Kasumi-1 (cell line): ENCODE data around the gene EDC4.
"Not testable (repeated sequence)": the region's sequence is repeated elsewhere in the genome, so short reads cannot be mapped to it uniquely, and the experiment has no call there.

Experiments used
- DNase-seq, 2 experiments: peaks; one replicate each; lab custom pipeline; 2025; lab: John Stamatoyannopoulos, UW

Gene EDC4

DNA sequence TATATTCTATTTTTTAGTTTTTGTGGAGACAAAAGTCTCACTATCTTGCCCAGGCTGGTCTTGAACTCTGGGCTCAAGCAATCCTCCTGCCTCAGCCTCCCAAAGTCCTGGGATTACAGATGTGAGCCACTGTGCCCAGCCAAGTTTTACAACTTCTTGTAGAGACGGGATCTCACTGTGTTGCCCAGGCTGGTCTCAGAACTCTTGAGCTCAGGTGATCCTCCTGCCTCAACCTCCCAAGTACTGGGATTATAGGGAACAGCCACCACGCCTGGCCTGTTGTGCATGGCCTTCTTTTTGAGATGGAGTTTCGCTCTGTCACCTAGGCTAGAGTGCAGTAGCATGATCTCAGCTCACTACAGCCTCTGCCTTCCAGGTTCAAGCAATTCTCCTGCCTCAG is 19.2 kb upstream of the EDC4 start:
- DNase-seq = no peak

DNA sequence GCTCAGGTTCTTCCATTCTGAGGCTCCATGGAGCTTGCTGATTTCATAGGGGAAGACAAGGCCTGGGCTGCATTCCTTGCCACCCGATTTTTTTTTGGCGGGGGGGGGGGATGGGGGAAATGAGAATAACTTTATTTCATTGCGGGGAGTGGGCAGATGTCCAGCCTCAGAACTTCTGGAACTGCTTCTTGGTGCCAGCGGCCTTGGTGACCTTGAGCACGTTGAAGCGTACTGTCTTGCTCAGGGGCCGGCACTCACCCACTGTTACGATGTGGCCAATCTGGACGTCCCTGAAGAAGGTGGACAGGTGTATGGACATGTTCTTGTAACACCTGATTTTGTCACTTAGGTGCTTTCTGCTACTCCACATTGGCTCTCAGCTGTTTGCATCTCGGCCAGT is 17.1 kb upstream of the EDC4 start:
- DNase-seq = no peak

DNA sequence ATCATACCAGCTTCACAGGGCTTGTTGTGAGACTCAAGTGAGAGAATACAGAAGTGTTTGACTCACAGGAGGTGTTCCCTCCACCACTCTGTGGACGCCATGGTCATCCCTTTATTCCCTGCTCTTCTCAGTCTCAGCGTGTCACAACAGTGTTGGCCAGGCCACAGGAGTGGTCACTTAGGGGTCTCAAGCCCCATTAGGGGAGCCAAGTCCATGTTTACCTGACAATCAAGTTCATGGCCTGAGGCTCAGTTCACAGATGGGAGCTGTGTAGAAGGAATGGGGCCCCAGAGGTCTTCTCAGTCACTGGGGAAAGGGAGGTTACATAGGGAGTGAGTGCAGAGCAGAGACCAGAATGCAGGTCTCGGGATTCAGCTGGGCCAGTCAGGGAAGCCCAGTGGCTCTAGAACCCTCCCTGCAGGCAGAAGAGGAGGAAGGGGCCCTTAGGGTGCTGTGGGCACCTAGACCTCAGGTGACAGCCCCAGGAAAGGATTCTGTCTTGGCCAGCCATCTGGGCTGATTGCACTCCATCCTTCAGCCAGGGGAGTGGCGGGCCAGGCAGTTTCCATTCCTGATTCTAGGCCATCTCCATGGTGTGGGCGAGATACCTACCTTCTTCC is 15.8 kb upstream of the EDC4 start:
- DNase-seq = no peak

DNA sequence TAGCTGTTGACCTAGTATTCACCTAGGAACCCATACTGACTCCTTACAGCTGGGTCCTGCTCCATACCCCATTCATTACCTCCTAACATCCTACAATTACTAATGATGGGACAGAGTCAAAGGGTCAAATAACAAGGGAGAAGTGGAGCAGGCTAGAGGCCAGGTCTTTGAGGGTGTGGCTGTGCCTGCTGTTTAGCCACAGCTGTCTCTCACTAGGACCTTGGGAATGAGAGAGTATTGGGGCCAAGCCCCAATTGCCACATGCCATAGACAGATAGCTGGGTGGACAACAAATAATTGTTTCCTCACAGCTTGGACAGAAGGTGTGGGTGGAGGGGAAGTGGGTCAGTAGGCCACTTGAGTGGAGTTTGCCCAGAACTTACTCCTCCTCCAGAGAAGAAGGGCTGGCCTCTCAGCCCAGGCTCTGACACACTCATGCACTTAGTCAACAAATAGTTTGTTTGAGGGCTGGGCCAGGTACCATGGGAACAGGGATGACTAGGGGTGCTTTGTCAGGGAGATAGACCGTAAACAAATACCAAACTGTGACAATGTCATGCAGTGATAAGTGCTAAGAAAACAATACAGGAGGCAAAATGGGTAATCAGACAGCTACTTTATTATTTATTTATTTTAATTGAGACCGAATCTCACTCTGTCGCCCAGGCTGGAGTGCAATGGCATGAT is 15.2 kb upstream of the EDC4 start:
- no peak for DNase-seq

DNA sequence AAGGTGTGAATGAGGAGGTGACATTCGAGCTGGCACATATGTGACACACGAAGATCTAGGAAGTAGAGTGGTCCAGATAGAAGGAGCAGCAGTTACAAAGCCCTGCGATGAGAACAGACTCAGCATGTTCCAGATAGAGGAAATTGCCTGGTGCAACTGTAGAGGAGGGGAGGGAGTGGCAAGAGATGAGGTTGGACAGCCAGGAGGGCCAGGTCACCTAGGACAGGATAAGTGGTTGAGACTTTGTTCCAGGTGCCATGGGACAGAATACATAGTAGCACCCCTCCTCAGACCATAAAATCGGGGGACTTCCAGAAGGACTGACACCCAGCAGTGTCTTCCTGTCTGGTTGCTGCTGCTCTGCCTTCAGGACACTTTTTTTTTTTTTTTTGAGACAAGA is 14.4 kb upstream of the EDC4 start:
- no peak for DNase-seq

DNA sequence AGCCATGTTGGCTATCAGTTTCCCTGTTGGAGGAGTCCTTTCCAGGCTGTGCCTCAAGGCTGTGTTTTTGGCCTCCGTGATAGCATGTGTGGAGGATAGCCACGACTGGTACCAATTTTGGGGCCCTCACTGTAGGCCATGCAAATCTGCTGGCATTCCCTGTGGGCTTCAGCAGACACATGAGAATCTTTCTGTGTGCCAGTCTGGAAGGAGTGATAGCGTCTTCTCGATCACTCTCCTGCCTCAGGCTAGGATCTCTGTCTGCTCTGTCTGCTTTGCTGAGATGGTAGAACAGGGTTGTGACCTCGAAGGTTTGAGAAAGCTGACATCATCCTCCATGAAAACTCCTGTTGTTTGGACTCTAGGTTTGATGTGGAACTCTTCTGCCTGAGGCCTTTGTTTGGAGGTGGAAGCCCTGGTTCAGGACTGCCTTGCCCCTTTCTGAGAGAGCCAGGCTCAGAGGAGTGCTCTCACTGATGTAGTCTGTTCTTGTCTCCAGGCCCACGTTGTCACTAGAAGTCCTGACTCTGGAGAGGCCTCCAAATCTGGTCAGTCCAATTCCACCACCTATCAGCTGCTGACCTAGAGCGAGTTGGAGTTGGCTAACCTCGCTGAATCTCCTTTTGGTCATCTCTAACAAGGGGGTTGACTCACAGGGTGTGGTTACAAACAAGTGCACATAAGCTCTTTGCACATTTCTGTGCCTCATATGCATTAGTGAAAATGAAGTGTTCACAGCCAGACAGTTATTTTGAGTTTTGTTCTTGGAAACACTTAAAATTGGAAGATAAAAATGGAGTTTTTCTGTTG is 12.1 kb upstream of the EDC4 start:
- no peak for DNase-seq

DNA sequence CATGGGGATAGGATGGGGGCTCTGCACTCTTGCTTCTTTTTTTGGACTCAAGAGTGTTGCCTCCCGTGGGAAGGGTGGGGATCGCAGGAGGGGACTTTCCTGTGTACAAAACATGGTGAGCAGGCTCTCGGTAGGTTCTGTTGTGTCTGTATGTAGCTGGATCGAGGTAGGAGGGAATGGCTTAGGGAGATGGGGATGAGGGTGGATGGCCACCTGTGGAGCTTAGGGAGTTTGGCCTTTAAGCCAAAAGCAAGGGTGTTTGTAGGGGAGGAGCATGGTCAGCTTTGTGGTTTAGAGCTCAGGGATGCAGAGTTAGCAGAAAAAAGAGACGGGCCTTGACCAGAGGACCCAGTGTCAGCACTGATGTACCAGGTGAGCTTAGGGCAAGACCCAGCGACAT is 11.0 kb upstream of the EDC4 start:
- no peak for DNase-seq

DNA sequence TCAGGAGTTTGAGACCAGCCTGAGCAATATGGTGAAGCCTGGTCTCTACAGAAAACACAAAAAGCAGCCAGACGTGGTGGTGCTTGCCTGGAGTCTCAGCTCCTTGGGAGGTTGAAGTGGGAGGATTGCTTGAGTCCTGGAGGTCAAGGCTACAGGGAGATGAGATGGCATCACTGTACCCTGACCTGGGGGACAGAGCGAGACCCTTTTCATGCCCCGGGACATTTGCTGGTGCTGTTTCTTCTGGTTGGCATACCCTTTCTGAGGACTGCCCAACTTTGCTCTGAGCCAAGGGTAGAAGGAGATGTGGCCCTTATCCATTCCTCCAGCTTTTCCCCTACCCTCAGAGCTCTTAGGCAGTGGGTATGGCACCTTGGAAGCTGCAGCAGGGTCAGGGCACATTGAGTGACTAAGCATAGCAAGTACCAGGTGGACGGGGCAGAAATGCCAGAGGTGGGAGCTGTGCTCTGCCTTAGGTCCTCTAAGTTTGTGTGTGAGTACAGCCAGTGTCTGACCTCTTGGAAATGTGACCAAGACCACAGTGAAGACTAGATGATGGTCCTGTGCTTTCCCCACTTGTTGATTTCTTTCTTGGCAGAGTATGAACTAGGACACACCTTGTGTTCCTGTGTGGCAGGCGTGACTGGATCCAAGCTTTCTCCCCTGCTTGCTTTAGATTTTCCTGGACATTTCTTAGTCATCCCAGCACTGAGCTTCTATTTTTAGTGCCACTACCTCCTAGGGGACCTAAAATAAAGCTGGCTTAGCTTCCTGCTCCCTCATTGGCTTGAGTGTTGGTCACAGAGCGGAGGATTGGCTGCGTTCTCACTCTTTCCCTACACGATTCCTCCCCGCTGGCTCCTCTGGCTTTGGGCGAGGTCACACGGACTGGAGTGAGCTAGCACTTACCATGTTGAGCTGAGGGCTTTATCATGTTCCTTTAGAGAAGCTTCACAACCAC is 9.9 kb upstream of the EDC4 start:
- no peak for DNase-seq

DNA sequence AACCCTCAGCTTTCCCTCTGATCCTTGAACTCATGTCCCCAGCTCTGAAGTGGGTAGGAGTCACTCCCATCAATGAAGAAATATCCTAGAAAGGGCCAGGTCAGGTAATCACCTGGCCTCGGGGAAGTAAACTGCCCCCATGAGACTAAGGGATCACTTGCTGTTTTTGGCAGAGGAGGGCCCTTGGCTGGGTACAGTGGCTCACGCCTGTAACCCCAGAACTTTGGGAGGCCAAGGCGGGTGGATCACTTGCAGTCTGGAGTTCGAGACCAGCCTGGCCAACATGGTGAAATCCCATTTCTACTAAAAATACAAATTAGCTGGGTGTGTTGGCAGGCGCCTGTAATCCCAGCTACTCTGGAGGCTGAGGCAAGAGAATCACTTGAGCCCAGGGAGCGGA is 8.8 kb upstream of the EDC4 start:
- not testable (repeated sequence) for DNase-seq

DNA sequence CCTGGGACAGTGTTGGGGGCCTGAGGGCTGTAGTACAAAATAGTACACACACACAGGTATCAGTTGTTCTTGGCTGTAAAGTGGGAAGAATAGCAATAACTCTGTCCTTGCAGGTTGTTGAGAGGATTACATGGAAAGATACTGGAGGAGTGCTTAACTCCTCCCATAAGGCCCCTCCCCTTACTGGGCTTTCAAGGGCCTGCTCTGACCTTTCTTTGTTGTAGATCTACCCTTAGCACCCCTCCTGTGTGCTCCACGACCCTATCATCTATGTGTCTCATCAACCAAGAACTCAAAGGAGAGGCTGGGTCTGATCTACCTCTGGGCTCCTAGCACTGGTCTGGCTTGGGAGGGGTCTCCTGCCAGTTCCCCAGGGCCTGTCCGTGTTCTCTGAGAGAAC is 8.3 kb upstream of the EDC4 start:
- no peak for DNase-seq

DNA sequence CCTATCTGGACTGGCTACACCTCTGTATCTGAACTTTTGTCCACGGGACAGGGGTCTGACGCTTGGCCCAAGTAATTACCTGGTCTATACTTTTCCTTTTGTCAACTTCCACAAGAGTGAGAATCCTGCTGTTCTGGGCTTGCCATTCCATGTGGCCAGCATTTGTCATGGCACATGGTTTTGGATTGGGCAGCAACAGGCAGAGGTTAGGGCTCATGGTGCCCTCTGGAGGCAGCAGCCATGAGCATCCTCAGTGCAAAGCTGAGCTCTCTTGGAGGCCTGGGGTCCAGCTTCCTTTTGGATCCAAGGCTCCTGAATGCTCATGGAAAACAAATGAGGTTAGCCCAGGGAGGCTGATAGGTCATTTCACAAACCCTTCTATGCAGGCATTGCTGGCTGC is 7.5 kb upstream of the EDC4 start:
- peak in 1 of 2 experiments; percentile 19 for DNase-seq

DNA sequence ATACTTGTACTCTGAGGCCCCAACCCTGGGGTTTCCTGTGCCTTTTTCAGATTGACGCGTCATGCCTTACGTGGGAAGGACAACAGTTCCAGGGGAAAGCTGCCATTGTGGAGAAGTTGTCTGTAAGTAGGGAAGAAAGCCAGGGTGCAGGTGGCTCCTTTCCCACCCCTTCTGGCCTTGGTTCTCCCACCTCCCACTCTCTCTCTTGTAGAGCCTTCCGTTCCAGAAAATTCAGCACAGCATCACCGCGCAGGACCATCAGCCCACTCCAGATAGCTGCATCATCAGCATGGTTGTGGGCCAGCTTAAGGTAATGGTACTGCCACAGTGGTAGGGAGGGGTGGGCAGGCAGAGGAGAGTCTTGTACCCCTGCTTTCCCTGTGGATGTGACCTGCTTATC is 4.6 kb upstream of the EDC4 start:
- DNase-seq = no peak

DNA sequence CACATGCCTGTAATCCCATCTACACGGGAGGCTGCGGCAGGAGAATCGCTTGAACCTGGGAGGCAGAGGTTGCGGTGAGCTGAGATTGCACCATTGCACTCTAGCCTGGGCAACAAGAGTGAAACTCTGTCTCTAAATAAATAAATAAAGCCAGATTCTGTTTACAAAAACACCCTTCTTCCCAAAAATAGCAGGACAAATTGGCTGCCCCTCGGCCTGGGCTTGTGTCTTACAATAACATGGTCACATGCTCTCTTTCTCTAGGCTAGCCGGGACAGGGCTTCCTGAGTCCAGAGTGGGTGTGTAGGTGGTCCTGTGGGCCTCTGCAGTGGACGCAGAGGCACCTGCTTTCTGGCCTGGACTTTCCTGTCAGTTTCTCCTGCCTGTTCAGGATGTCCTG is 3.2 kb upstream of the EDC4 start:
- no peak for DNase-seq

DNA sequence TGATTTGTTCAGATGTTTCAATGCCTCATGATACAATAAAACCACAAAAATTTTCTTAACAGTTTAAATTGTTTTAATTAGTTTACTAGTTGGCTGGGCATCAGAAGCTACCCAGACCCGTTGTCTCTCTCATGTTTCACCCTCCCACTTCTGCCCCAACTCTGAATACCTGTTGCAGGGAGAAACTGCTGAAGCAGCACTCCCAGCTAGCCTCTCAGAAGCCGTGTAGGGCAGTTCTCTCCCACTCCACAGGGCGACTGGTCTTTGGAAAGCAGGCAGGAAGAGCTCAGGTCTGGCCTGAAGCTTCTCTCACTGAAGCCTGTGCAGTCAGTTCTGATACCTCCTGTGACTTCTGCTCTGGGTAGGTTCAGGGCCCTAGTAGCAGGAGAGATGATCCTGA is 1.6 kb upstream of the EDC4 start:
- DNase-seq = no peak

DNA sequence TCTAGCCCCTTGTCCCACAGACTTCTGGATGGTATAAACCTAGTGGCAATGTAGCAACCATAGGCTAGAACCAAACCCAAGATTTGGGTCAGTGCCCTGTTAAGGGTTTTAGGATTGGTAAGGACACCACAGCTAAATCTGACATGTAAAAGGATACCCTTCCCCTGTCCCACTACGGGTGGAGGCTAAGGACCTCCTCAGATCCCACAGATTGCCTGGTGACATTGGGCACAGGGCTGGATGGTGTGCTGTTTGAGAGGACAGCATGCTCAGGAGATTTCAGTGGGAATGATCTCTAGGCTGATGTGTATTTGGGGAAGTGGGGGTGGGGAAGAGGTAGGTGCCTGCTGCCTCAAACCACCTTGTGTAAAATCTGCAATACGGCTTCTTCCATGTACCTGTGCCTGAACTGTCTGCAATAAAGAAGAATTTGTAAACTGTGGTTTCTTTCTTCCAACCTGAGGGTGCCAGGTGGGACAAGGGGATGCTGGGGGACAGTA is 671 bp upstream of the EDC4 start:
- DNase-seq = no peak

DNA sequence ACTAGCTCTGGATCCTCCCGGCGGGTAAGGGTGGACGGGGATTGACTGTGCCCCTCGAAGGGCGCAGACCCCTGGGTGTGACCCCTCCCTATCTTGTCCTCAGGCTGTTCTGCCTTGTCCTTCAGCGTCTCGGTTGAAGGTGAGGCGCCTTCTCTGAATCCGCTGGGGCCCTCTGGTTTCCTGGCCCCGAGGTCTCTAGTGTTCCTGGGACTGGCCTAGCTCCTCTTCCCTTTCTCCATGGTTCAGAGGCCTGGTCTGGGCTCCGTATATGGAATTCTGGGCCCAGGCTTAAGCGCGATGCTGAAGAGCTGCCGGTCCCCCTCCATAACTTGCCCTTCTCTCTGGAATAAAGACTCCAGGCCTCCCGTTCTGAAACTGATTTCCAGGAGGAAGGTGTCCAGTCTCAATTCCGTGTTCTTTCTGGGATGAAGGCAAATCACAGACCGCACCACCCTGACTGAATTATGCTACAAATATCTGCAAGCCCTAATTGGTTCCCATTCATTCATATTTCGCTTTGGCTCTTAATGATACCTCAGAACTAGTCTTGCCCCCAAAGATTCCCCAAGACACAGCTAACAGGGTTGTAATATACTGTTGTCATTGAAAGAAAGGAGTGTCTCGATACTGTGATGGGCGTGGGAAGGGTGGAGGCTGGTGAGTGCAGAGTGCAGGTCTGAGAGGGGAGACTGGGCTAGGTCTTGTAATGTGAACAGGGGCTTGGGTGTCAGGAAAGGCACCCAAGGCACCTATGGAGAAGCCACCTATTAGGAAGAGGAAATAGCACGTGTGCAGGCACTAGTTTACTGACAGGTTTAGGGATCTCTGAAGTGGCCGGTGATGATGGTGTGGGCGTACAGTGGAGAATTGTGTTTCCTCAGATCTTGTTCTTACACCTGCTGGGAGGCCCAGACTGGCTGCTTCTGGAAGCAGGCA is 851 bp downstream of the EDC4 start:
- no peak for DNase-seq

DNA sequence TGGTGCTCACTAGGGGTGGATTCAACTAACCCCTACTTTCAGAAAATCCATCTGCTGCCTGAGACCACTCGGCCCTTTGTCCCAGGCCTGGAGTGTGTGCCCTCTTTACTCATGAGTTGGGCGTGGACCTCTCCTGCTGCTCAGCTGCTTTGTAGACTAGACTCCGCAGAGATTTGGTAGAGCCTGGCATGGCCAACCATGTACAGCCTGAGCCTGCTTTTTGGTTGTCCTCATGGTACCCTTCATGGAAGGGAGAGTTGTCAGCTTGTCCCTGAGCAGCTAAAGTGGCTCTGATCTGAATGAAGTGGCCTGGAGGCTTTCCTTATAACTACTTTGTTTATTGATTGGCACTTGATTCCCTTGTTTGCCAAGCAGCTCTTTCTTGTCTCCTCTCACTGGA is 1.5 kb downstream of the EDC4 start:
- DNase-seq = no peak

DNA sequence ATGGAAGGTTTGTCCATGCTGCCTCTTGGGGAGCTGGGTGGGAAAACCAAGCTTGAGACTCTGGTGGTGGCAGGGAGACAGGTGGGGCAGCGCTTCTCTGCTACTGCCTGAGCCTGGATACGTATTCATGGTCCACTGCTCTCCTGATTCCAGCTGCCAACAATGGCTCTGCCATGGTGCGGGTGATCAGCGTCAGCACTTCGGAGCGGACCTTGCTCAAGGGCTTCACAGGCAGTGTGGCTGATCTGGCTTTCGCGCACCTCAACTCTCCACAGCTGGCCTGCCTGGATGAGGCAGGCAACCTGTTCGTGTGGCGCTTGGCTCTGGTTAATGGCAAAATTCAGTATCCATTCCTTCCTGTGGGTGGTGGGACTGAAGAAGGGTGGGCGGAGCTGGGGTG is 4.2 kb downstream of the EDC4 start:
- DNase-seq = no peak

DNA sequence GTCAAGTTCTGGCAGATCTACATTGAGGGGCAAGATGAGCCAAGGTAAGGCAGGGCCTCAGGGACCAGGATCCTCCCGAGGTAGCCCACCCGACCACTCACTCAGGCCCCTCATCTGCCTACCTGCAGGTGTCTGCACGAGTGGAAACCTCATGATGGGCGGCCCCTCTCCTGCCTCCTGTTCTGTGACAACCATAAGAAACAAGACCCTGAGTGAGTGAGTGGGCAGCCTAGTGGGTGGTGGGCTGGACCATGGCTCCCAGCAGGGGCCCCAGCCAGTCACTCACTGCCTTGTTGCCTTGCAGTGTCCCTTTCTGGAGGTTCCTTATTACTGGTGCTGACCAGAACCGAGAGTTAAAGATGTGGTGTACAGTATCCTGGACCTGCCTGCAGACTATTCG is 5.4 kb downstream of the EDC4 start:
- DNase-seq = no peak

DNA sequence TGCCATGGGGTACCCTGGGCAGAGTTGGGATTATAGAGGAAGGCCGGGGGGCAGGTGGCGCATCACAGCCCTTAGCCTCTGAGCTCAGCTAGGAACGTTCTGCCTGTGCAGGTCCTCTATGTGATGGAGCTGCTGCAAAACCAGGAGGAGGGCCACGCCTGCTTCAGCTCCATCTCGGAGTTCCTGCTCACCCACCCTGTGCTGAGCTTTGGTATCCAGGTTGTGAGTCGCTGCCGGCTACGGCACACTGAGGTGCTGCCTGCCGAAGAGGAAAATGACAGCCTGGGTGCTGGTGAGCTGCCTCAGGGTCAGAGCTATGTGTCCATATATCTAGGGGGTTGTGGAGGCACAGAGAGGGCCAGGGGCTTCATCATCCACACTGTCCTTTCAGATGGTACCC is 6.0 kb downstream of the EDC4 start:
- DNase-seq = no peak

DNA sequence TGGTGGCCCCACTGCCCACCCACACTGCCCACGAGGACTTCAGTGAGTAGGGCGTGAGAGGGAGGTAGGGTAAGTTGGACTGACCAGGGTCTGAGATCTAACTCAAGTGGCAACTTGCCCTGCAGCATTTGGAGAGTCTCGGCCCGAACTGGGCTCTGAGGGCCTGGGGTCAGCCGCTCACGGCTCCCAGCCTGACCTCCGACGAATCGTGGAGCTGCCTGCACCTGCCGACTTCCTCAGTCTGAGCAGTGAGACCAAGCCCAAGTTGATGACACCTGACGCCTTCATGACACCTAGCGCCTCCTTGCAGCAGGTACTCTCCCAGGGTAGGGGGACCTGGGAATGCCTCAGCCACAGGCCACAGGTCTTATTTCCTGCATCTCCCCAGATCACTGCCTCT is 6.6 kb downstream of the EDC4 start:
- no peak for DNase-seq
